Neural cell (in vitro differentiated cells): Measurements from ENCODE around the gene ANKS1B. TPM values are rescaled to one million over a fixed set of nuclear protein-coding genes. Genes with fewer than 3 reads are reported as not detected.
A peak's percentile ranks its signal among the peaks of the same experiment; 100 is the strongest.

Experiments
- H2AFZ ChIP-seq: fragments of 200-600, 300-800 bp; sonication (generic), shearing (Covaris generic); 2 replicates; pipeline ENCODE4 v1.6.0; 2014; ENCODE audit warnings: low read depth, mild to moderate bottlenecking, antibody characterized with exemption, low read length, moderate library complexity
- H3F3A ChIP-seq: fragments of 200-600 bp; shearing (Covaris generic); 2 replicates; pipeline ENCODE4 v1.6.1; 2016; ENCODE audit warnings: mild to moderate bottlenecking, moderate library complexity, mixed read lengths, antibody characterized with exemption, low read length; ENCODE audit not compliant: insufficient read depth, poor library complexity, severe bottlenecking
- H3K27ac ChIP-seq: fragments of 200-600, 300-800 bp; sonication (generic), shearing (Covaris generic); 2 replicates; pipeline ENCODE4 v1.5.1; 2014; ENCODE audit warnings: mild to moderate bottlenecking, low read length, moderate library complexity
- H3K27me3 ChIP-seq: fragments of 300-800, 200-600 bp; sonication (generic), shearing (Covaris generic); 2 replicates; pipeline ENCODE4 v1.6.0; 2014; ENCODE audit warnings: mild to moderate bottlenecking, low read depth, low read length, moderate library complexity; ENCODE audit not compliant: insufficient read depth
- H3K36me3 ChIP-seq: fragments of 300-800, 200-600 bp; sonication (generic), shearing (Covaris generic); 2 replicates; pipeline ENCODE4 v1.5.1; 2014; ENCODE audit warnings: mild to moderate bottlenecking, antibody characterized with exemption, low read length, moderate library complexity; ENCODE audit not compliant: insufficient read depth
- H3K4me2 ChIP-seq: fragments of 300-800, 200-600 bp; sonication (generic), shearing (Covaris generic); 2 replicates; pipeline ENCODE4 v1.6.0; 2014; ENCODE audit warnings: mild to moderate bottlenecking, low read length
- H3K4me3 ChIP-seq: fragments of 300-800, 200-600 bp; sonication (generic), shearing (Covaris generic); 2 replicates; pipeline ENCODE4 v1.5.1; 2014; ENCODE audit warnings: mild to moderate bottlenecking, low read length, moderate library complexity
- H3K79me2 ChIP-seq: fragments of 200-600 bp; shearing (Covaris generic); replicated peaks from 2 replicates; pipeline ENCODE4 v1.6.0; 2014; ENCODE audit warnings: mild to moderate bottlenecking, low read length, moderate library complexity; ENCODE audit not compliant: insufficient read depth
- H3K9ac ChIP-seq: fragments of 300-800, 200-600 bp; sonication (generic), shearing (Covaris generic); 2 replicates; pipeline ENCODE4 v1.6.1; 2016; ENCODE audit warnings: mild to moderate bottlenecking, low read length, mixed read lengths
- H3K9me2 ChIP-seq: fragments of 200-600 bp; shearing (Covaris generic); 2 replicates; pipeline ENCODE4 v1.6.1; 2016; ENCODE audit warnings: mild to moderate bottlenecking, low read length, mixed read lengths; ENCODE audit not compliant: insufficient read depth
- H3K9me3 ChIP-seq: fragments of 200-600, 300-800 bp; sonication (generic), shearing (Covaris generic); 2 replicates; pipeline ENCODE4 v1.6.1; 2016; ENCODE audit warnings: mild to moderate bottlenecking, mixed run types, low read length, moderate library complexity, mixed read lengths
- H4K20me1 ChIP-seq: fragments of 200-600 bp; shearing (Covaris generic); 2 replicates; pipeline ENCODE4 v1.6.1; 2016; ENCODE audit warnings: mild to moderate bottlenecking, mixed run types; ENCODE audit not compliant: insufficient read depth
- CTCF ChIP-seq: fragments of 450-650 bp; IDR thresholded peaks from 2 replicates; pipeline ENCODE4 v1.5.1; 2014; ENCODE audit warnings: antibody characterized with exemption, mild to moderate bottlenecking, moderate library complexity; ENCODE audit not compliant: poor library complexity, severe bottlenecking
- EP300 ChIP-seq: fragments of 450-650 bp; conservative IDR thresholded peaks from 2 replicates; pipeline ENCODE4 v1.6.1; 2014; ENCODE audit warnings: antibody characterized with exemption, mild to moderate bottlenecking, moderate library complexity; ENCODE audit not compliant: poor library complexity, severe bottlenecking
- EZH2 ChIP-seq: fragments of 200-600, 300-800 bp; shearing (Covaris generic), sonication (generic); IDR thresholded peaks from 2 replicates; pipeline ENCODE4 v1.6.1; 2014; ENCODE audit warnings: antibody characterized with exemption, low read length, borderline replicate concordance, mild to moderate bottlenecking; ENCODE audit not compliant: insufficient read depth, poor library complexity, severe bottlenecking
- MXI1 ChIP-seq: fragments of 450-650 bp; conservative IDR thresholded peaks from 2 replicates; pipeline ENCODE4 v1.6.1; 2014; ENCODE audit warnings: antibody characterized with exemption, mild to moderate bottlenecking; ENCODE audit not compliant: poor library complexity, severe bottlenecking
- POLR2AphosphoS5 ChIP-seq: IDR thresholded peaks from 2 replicates; pipeline ENCODE4 v1.6.1; 2012
- RAD21 ChIP-seq: fragments of 450-650 bp; conservative IDR thresholded peaks from 2 replicates; pipeline ENCODE4 v1.6.1; 2014; ENCODE audit warnings: antibody characterized with exemption, mild to moderate bottlenecking, moderate library complexity
- REST ChIP-seq: IDR thresholded peaks from 2 replicates; pipeline ENCODE4 v1.6.1; 2012; ENCODE audit warnings: borderline replicate concordance
- SMC3 ChIP-seq: fragments of 450-650 bp; conservative IDR thresholded peaks from 2 replicates; pipeline ENCODE4 v1.6.1; 2014; ENCODE audit warnings: antibody characterized with exemption, mild to moderate bottlenecking, moderate library complexity; ENCODE audit not compliant: poor library complexity
- TAF1 ChIP-seq: IDR thresholded peaks from 2 replicates; pipeline ENCODE4 v1.6.1; 2012; ENCODE audit warnings: low read depth
- polyA plus RNA-seq: library from polyadenylated mRNA; depleted of rRNA; stranded (reverse); fragments of >200 nt; gene quantifications from 2 replicates; pipeline ENCODE4 v1.2.3, GENCODE V29; 2014

ANKS1B gene
- polyA plus RNA-seq, 1 donor from 2014 or later = 65.6 TPM

GRCh38 chr12:99087278-99087677 lies 897.5 kb downstream of the ANKS1B start:
- Histone ChIP-seq H3F3A (no peaks in the 10 kb centered on the region), H4K20me1 (no peaks in the 10 kb centered on the region), H2AFZ (no peak overlapping the region), H3K4me2 (no peak overlapping the region), H3K36me3 (peaks cover 4% of the 10 kb centered on the region), H3K9me2 (no peaks in the 10 kb centered on the region), H3K9ac (no peak overlapping the region), H3K79me2 (no peaks in the 10 kb centered on the region), H3K4me3 (no peak overlapping the region), H3K9me3 (no peaks in the 10 kb centered on the region), H3K27ac (no peak overlapping the region), H3K27me3 (no peaks in the 10 kb centered on the region)
- TF ChIP-seq MXI1 (no peak), REST (no peak), CTCF (no peak), TAF1 (no peak), POLR2AphosphoS5 (no peak), EP300 (no peak), SMC3 (no peak), EZH2 (no peak), RAD21 (no peak)

- Histone ChIP-seq H3K9ac (peak overlapping the region; percentile 11), H3K79me2 (no peaks in the 10 kb centered on the region), H3K36me3 (peaks cover 12% of the 10 kb centered on the region), H3K9me3 (no peaks in the 10 kb centered on the region), H3K4me3 (no peak overlapping the region), H3K27ac (peak overlapping the region; percentile 82), H2AFZ (no peak overlapping the region), H4K20me1 (no peaks in the 10 kb centered on the region), H3F3A (peaks cover 3% of the 10 kb centered on the region), H3K4me2 (no peak overlapping the region), H3K27me3 (no peaks in the 10 kb centered on the region), H3K9me2 (no peaks in the 10 kb centered on the region)
- TF ChIP-seq REST (no peak), RAD21 (no peak), SMC3 (no peak), POLR2AphosphoS5 (peak; percentile 25), EP300 (peak; percentile 3)
These were observed 904.9 kb downstream of the ANKS1B start for GRCh38 chr12:99079811-99080210.
